ENCODE data around the gene FAM47E.

Gene FAM47E, protein sequence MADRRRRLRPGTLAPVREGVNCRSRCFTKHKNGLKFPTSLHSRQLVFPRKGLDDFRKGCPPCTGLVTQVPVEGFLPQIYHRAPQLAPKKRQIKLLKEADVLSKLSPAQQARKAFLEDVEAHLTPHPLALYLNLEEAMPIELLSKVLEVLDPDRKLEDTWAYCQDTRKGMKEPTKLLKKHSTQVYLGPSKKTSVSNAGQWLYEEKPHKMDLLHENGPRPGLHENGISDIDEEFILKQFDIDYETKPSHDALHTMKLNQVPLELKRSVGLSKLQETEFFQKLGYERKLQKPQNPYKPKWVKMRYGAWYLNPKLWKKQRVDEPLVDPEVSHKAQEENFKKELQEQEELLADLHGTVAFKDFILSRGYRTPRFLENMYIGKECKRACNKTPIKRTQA
- total RNA-seq = 0.09 to 0.15 reads per million in 2 donors

DNA sequence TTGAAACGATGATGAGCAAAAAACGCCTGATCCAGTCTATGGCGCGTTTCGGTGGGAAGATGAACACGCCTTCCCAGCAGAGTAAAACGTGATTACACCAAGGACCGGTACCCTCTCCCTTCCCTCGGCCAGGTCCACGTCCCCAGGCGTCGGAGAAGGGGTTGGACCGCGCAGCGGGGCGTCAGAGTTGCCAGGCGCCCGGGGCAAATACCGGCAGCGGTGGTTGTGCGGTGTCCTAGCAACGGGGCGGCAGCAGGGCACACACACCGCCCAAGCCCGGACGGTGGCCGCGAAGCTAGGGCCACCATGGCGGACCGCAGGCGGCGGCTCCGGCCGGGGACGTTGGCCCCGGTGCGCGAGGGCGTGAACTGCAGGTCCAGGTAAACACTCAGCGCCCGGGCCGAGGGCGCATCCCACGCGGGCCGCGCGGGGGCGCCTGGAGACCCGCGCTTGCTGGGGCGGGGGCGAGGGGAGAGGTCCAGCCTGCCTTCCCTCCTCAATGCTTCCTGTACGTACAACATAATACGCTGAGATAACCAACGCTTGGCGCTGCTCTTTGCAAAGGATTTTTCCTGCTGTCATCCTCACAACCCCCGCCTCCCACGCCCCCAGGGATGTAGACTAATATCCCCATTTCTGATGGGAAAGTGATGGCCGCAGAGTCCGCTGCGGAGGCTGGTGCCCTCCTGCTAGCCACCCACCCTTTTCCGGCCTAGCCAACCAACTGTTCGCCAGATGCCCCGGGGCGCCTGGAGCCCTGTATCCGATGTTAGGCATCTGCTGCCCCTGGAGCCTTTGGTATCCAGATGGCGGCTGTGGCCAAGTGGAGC lies at the start of gene FAM47E:
Gene FAM47E, plus strand, starts transcription at position 281 of the 830 bp plus-strand sequence. Its CDS starts 26 bp downstream, at position 307.
- peak; percentile 17 for DNase-seq

DNA sequence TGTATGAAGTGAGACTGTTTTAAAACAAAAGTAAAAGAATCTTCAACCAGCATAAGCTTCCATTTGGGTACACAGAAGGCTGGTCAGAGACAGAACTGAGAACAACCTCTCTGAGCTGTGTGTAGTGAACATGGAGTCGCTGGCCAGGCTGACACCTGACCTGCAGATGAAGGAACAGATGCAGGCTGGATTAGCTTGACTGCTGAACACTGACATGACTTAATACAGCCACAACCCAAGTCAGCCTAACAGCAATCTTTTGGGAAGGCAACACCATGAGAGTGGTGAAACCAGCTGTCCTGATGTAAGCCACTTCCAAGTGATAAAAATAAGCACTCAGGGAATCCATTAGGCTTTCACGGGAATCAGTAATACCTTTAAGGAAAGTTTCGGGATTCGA lies 48.0 kb upstream of the FAM47E start:
- DNase-seq = no peak

DNA sequence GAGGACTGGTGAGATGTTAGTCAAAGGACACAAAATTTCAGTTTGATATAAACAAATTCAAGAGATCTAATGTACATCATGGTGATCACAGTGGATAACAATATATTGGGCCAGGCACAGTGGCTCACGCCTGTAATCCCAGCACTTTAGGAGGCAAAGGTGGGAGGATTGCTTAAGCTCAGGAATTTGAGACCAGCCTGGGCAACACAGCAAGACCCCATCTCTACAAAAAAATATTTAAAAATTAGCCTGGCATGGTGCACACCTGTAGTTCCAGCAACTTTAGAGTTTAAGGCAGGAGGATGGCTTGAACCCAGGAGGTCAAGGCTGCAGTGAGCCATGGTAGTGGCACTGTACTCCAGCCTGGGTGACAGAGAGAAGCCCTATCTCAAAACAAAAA lies 46.6 kb upstream of the FAM47E start:
- no peak for DNase-seq

DNA sequence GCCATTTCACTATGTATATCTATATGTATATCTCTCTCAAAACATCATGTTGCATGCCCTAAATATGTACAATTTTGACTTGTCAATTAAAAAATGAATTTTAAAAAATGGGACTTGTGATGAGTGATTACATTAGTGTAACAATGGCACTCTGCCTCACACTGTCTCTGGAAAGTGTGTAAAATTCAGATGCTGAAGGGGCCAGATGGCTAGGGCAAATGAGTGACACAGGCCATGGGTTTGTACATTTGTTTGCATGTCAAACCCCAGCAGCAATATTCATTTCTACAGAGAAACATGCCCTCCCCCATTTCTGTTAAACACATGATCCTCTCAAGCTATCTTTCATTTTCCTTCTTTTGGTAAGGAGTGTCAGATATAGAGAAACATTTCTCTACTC lies 46.0 kb upstream of the FAM47E start:
- no peak for DNase-seq

DNA sequence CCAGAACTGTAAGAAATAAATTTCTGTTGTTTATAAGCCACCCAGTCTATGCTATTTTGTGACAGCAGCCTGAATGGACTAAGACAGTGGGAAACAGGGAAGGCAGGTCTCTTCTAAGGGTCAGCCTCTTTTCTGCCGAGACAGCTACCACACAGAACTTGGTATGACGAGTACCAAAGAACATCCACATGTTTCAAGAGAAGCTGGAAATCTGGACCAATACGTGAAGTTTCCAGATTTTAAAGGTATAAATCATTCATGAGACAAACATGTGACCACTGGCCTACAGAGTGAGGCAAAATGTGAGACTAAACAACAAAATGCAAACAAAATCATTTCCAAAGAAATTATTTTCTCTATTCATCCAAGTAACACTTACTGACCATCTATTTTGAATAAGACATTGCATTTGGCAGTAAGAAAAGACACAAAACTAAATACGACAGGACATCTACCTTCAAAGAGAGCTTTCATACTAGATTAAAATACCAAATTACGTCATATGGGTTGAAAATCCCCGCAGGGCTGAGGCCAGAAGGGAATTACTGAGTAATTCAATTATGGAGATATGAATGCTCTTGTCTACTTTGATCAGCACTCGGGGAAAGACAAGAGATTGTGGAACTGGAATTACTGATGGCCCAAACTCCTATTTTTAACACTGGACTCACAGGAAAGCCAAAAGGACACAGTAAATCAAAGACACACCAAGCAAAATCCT lies 45.1 kb upstream of the FAM47E start:
- no peak for DNase-seq

DNA sequence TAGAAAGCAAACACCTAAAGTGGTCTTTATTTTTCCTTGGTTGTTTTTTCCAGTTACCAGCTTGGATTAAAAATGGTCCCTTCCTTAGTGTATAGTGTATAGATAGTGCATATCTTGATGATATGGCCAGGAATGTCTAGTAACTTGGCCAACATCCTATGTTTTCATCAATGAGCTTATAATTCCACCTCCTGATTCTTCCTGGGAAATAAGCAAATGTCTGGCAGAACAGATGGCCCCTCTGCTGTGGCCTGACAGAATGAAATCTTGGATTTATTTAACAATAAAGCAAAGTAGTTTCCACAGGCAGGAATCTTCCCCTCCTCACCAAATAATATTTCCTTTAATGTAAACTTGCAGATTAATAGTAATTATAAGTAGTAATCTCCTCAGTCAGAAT lies 44.0 kb upstream of the FAM47E start:
- no peak for DNase-seq

DNA sequence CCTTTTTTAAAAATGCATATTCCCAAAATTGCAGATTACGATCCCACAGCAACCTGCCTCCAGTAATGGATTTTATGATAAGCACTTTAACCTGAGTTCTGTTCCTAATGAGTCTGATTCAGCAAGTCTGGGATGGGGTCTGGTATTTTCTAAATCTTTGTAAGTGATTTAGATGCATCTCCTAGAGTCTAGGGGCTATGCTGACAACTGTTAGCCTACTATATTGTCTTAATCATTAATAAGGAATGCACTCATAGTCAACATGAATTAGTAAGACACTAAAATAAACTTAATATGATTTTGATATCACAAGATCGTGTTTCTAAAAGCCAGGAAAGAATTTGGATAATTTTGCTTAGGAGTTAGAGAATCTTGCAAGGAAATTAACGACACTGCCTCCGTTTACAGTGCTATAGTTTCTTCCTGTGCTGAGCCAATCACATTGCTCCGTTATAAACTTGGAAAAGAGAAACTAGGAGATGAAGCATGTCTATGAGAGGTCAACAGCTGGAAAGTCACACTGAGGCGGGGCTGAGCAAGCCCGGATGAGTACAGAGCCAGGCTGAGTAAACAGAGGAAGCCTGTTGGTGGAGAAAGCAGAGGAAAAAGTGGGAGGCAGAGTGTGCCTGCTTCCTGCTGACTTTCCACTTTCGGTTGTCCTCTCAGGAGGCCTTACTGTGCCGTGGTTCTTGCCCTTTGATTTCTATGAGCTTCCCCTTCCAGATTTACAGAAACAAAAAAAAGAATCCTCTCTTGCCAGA lies 43.3 kb upstream of the FAM47E start:
- DNase-seq = no peak

DNA sequence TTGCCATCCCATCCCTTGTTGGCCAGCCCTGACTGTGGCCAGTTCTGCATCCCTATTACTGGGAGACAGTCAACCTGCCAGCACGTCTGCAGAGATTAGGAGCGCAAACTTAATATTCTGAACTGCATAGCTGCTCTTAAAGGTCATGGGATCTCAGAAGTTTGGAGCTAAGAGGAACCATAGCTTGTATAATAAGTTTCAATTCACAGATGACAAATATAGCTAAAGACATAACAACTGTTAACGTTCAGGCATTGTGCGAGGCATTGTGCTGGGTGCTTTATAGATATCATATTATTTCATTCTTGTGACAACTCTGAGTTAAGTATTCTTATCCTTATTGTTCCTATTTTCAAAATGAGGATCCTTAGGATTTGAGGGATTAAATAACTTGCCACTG lies 41.6 kb upstream of the FAM47E start:
- DNase-seq = no peak

DNA sequence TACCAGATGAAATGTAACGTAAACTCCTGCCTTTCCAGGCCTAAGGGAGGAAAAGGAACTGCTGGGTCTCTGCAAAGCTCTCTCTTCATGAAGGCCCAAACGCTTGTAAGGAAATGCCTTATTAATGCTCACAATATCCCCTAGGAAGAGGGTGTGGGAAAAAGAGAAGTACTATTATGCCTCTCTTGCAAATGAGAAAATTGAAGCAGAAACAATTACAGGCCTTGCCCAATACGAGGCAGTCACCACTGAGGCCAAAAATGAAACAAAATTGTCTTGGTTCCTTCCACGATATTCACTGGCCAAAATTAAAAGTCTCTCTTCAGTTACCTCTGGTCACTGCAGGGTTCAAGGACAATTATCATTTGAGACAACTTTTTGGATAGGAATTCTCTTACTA lies 41.1 kb upstream of the FAM47E start:
- no peak for DNase-seq

DNA sequence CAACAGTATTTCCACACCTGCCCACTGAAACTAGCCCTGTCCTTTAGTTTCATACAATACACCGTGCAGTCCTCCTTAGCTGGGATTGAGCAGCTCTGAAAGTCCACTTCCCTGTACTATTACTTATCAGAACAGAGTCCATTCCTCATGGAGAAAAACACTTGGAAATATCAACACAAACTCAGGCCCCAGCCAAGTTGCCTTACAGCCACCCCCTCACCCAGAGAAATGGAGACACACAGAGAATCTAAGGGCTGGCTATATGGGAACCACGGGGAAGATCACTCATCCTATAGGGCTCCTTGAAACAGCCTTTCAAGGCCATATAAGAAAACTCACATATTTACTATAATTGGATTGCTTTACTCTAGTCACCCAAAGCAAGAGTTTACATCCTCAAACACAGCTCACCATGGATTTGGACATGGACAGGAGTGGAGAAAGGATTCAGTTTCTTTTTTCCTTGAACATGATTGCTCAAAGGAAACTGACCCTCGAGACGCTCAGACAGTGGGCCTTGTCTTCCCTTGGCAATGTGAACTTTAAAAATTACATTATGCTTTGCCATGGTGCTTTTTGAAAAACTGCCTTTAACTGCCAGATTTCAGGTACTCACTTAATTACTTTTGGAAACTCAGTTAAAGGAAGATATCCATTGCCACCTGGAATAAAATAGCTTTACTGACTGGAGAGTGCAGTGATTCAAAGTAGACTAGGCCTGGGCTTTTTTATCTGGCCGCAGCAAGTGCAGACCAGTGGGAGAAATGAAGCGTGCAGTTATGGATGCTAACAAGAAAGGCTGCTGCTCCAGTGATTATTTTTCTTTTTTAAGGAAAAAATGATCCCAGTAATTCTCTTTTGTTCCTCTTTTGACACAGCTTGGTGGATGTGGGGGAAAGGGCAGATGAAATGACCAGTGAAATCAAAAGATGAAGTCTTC lies 39.5 kb upstream of the FAM47E start:
- DNase-seq = no peak

DNA sequence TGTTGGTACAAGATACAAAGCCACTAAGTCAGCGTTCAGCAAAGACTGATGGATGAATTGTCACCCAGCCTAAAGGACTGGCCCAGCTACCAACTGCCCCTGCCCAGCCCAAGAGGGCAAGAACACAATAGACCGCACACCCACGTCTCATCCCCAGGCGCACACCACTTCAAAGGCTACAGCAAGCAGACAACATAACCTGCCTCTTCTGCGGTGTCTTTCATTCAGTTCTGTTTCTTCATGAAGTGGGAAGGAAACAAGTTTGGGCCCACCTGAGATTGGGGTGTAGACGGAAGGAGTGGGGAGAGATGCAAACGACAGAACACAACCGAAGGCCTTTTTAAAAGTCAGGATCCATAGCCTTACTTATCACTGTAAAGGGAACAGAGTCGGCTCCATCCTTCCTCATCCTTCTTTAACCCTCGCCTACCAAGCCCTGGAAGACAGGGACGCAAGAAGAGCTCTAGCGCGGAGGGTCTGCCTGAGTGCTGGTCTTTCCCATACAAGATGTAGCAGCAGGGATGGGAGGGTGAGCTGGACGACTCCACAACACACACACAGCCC lies 38.6 kb upstream of the FAM47E start:
- DNase-seq = no peak

DNA sequence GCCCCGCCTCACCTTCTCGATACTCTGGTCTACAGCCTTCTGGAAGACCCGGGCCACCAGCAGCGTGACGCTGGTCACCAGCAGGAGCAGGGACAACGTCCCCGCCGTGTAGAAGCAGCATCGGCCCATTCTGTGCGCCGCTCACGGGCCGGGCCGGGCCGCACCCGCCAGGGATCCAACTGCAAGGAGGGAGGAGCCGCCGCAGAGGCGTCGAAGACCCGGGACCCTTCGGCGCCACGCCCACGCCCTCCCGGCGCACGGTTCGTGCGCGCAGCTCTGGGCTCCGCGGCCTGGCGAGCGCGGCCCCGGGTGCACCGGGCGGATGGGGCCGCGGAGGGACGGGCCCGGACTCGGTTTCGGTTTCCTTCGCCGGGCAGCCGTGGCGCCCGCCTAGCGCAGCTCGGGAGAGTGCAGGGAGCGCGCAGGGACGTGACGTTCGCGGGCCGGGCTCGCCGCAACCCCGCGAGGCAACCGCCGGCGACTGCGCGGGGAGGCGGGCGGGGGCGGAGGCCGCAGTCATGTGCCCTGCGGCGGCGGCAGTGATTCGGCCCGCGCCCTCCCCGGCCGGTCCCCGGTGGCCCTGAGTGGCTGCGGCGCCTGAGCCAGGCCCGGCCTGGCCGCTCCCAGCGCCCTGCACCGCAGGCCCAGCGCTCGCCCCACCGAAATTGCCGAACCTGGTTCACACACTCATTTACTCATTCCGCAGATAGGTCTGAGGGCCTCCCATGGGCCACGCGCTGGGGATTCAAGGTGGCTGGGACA lies 37.9 kb upstream of the FAM47E start, which contains the start of gene SCARB2:
Gene SCARB2, minus strand, starts transcription at position 410 of the 762 bp plus-strand sequence. Its CDS starts 281 bp downstream, at position 129.
- DNase-seq = peak; percentile 76

DNA sequence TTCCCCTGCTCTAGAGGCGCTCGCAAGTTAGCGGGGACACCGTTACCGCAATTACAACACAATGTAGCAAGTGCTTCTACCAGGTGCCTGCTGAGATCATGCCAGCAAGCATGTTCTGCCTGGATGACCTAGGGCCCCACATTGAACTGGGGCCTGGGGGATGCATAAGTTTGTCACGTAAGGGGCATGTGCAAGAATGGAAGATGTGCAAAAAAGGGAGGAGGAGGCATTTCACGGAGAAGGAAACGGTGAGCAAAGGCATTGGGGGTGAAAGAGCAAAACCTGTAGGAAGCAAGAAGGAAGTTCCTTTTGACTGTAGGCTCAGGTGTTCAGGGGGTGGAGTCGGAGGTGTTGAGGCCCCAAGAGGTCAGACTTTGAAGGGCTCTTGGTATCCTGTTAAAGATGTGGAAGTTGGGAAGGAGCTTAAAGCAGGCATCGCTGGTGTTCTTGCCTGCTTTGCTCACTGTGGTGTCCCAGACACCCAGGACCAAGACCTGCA lies 37.3 kb upstream of the FAM47E start:
- no peak for DNase-seq

DNA sequence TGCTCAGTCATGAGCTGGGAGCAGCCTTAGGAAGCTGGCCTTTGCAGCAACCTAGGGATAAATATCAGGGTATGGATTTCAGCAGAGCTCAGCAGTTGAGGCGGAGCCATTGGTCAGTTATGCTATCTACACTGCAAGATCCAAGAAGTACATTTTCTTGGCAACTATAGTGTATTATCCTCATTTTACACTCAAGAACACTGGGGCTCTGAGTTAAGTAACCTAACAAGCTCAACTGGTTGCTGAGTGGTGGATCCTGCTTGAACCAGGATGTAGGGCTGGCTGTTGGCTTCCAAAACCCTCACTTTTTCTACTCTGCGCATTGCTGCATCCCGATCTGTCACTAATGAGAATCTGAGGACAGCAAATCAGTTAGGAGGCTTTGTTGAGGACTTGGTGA lies 36.4 kb upstream of the FAM47E start:
- no peak for DNase-seq

DNA sequence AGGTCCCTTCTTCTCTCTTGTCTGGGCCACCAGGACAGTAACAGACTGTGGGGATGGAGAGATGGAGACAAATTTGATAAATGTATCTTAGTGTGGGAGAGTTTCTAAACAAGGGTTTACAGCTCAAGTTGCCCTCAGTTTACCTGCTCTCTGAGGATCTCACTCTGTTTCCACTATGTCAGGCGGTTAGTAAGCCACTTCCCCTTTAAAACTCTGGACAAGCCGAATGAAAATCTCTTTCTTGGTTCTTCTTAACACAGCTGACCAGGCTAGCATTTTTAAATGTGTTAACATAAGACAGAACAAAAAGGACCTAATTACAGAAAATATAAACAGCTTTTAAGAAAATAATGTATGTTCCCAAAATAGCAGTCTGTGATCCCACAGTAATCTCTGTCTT lies 35.0 kb upstream of the FAM47E start:
- no peak for DNase-seq

DNA sequence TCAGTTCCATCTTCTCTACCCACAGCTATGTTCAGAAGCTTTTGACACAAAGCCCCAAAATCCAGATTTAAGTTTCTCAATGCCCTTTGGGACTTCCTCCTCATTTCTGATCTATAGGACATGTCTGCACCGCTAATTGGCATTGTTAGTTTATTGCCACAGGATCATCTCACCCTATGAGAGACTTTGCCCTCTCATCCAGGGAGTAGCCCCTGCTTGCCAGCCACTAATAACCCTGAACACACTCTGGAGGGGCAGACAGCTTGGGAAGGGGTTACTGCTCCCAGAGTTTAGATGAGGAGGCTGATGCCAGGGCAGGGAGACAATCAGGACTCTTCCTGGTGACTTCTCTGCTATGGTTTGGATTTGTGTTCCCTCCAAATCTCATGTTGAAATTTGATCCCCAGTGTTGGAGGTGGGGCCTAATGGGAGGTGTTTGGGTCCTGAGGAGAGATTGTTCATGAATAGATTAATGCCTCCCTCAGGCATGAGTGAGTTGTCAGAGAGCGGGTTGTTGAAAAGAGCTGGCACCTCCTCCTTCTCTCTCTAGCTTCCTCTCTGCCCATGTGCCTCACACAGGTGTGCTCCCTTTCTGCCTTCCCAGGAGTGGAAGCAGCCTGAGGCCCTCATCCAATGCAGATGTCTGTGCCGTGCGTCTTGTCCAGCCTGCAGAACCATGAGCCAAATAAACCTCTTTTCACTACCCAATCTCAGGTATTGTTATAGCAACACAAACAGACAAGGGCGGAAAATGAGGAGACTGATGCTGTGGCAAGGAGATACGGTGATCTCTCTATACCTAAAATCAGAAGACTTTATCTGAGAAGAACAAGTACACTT lies 34.3 kb upstream of the FAM47E start:
- DNase-seq = no peak

DNA sequence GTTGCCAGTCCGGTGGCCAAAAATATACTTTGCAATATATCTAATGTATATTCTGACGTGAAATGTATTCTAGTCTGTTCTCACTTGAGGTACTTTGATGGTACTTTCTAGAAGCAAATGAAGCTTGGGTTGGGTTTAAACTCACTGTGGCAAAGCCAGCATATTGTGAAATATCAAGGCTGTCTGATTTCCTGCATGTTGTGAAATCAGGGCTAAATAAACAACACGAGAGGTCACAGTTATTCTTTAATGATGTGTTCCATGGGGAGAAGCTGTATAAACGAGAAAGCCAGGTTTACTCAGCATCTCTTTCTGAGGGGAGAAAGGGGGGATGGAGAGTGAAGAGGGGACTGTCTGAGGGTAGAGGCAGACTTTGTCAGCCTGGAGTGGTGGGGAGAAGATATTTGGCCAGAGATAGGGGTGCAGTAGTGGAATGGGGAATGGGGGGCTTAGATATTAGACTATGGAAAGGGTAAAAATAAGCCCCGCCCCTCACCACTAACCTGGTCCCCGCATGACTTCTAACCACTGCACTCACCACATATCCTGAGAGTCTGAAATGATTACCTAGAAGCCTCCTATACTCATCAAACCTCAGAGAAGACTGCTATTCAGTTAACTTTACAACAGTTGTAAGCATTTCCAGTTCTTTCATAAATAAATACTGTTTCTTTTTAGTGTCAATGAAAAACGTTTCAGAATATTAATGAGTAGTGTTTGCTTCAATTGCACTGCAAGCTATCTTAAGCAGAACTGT lies 32.0 kb upstream of the FAM47E start:
- no peak for DNase-seq

DNA sequence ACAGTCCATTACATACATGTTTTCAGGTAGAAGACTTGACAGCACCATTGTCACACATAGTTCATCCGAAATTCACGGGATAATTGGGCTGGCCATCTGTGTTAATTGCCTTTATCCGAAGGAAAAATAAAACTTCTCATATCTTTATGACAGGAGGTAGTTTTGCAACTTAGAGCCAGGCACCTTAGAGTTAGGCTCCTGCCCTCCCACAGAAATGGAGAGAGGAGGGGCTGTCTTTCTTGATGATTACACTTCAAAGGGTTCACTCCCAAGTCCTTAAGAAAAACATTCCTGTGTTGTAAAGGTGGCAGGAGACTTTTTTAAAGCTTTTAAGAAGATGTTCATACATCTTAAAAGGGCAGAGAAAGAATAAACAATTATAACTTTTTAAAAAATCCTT lies 27.4 kb upstream of the FAM47E start:
- no peak for DNase-seq

Measured in activated gamma-delta T cell (primary cell).